Mononuclear cell (primary cell): ENCODE measurements around the gene DYNLL2. TPM values are rescaled to one million over a fixed set of nuclear protein-coding genes. Genes with fewer than 3 reads are reported as not detected.
"Not testable (repeated sequence)": the region's sequence is repeated elsewhere in the genome, so short reads cannot be mapped to it uniquely, and the experiment has no call there.

Experiments used
- H3K27me3 ChIP-seq: 2 replicates; pipeline ENCODE4 v1.6.0; 2011; ENCODE audit warnings: low read length, control low read depth; ENCODE audit not compliant: insufficient read depth
- H3K4me1 ChIP-seq: 2 replicates; pipeline ENCODE4 v1.5.1; 2011; ENCODE audit warnings: mild to moderate bottlenecking, low read length, control low read depth; ENCODE audit not compliant: insufficient read depth
- H3K4me3 ChIP-seq: 2 replicates; pipeline ENCODE4 v1.5.1; 2011; ENCODE audit warnings: mild to moderate bottlenecking, low read length, moderate library complexity
- H3K9me3 ChIP-seq: 2 replicates; pipeline ENCODE4 v1.5.1; 2011; ENCODE audit warnings: low read depth, mild to moderate bottlenecking, control low read depth, low read length
- total RNA-seq: library from RNA; depleted of rRNA; stranded (reverse); fragments of >200 nt; gene quantifications from one replicate; pipeline ENCODE4 v1.2.3, GENCODE V29; 2012

The DYNLL2 gene
- total RNA-seq, 1 donor = 12.0 TPM

DNA sequence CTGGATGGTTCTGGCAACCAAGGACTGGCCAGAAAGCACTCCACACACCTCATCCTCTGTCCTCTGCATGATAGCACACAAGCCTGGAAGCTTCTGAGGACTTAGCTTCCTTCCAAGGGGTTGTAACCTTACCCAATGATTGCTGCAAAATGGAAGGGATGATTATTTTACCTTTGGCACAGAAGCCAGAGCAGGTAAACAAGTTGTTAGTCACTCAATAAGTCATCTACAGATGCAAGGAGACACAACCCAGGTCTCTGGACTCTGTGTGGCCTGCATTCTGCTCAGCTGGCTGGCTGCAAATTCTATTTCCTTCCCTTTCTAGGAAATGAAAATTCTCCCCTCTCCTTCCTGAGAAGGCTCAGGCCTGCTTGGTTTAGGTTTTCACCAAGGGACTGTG, 26.7 kb upstream of the DYNLL2 start:
- Histone ChIP-seq H3K9me3 (no peaks in the 10 kb centered on the region), H3K4me3 (no peak overlapping the region), H3K4me1 (no peaks in the 10 kb centered on the region), H3K27me3 (no peaks in the 10 kb centered on the region)

DNA sequence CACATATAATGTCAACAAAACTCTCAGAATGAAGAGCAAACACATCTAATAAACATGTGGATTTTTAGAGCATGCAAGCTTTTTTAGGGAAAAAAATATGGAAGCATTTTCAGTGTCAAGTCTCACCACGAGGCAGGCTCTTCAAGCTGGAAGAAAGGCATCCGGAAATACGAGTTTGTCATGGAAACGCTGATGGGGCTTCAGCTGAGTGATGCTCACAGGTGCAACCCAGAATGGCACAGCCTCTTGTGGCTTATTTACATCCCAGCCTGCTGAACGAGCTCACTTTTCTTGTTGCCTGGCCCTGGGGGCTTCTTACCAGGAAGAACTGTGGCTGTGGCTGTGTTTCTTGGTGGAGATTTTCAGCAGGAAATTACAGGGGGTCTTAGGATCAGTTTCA, 24.1 kb upstream of the DYNLL2 start:
- no peaks in the 10 kb centered on the region for H3K27me3 ChIP-seq
- H3K9me3 ChIP-seq = no peaks in the 10 kb centered on the region
- H3K4me3 ChIP-seq = no peak overlapping the region
- no peaks in the 10 kb centered on the region for H3K4me1 ChIP-seq

- H3K4me1 ChIP-seq = no peaks in the 10 kb centered on the region
- no peaks in the 10 kb centered on the region for H3K27me3 ChIP-seq
- H3K4me3 ChIP-seq = no peak overlapping the region
- H3K9me3 ChIP-seq = no peaks in the 10 kb centered on the region
Measured at GRCh38 chr17:58060596-58061191, 22.5 kb upstream of the DYNLL2 start.

DNA sequence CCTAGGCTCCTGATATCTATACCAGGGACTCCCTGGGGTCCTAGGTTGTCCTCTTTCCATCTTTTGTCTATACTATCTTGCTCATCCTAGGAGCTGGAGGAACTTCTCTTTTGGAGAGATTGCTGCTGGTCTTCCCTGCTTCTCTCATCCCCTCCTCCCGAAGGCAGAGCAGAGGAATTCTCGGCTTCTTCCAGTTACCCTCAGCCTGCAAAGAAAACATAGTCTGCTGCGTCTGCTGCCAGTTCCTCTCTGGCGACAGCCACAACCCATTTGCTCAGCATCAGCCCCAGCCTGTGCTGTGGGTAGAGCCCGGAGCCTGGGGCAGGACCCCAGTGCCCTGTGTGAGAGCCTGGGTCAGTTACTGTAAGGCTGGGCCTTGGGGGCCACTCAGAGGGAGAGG, 21.5 kb upstream of the DYNLL2 start:
- no peaks in the 10 kb centered on the region for H3K9me3 ChIP-seq
- no peak overlapping the region for H3K4me3 ChIP-seq
- no peaks in the 10 kb centered on the region for H3K4me1 ChIP-seq
- no peaks in the 10 kb centered on the region for H3K27me3 ChIP-seq

DNA sequence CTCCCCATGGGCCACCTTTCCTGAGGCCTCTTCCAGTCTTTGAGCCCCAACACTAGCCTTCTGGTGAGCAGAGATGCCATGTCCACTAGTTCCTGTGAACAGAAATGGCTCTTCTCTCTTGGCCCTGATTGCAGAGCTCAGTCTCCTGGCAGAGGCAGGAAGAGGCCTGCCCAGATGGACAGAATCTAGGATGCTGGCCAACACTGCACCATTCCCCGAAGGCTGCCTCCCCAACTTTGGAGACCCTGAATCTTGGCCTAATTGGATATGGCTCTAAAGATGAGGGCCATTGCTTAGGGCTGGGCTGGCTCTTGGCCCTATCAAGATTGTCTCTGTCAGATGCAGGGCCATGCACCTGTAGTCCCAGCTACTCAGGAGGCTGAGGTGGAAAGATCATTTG, 18.0 kb upstream of the DYNLL2 start:
- no peaks in the 10 kb centered on the region for H3K9me3 ChIP-seq
- no peak overlapping the region for H3K4me3 ChIP-seq
- no peaks in the 10 kb centered on the region for H3K27me3 ChIP-seq
- H3K4me1 ChIP-seq = no peaks in the 10 kb centered on the region

- Histone ChIP-seq H3K4me3 (no peak overlapping the region), H3K27me3 (peaks cover 10% of the 10 kb centered on the region)
Measured at GRCh38 chr17:58066401-58066800, 16.8 kb upstream of the DYNLL2 start.

DNA sequence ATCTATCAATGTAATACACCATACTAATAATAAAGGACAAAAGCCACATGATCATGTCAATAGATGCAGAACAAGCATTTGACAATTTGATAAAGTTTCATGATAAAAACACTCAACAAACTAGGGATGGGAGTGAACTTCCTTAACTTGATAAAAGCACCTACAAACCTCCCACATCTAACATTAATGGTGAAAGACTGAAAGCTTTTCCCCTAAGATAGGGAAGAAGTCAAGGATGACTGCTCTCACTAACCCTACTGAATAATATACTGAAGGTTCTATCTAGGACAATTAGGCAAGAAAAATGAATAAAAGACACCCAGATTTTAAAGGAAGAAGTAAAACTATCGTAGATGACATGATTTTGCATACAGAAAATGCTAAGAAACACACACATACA, 10.4 kb upstream of the DYNLL2 start:
- H3K4me3 ChIP-seq = no peak overlapping the region
- H3K4me1 ChIP-seq = no peaks in the 10 kb centered on the region
- H3K9me3 ChIP-seq = no peaks in the 10 kb centered on the region
- peaks cover 30% of the 10 kb centered on the region for H3K27me3 ChIP-seq

More at GRCh38 chr17:58066401-58066800, 16.8 kb upstream of the DYNLL2 start:
- no peaks in the 10 kb centered on the region for H3K4me1 ChIP-seq
- H3K9me3 ChIP-seq = no peaks in the 10 kb centered on the region

GRCh38 chr17:58073266-58073665, 10.0 kb upstream of the DYNLL2 start:
- H3K9me3 ChIP-seq, H3K4me1 ChIP-seq, H3K4me3 ChIP-seq: not testable (repeated sequence)

DNA sequence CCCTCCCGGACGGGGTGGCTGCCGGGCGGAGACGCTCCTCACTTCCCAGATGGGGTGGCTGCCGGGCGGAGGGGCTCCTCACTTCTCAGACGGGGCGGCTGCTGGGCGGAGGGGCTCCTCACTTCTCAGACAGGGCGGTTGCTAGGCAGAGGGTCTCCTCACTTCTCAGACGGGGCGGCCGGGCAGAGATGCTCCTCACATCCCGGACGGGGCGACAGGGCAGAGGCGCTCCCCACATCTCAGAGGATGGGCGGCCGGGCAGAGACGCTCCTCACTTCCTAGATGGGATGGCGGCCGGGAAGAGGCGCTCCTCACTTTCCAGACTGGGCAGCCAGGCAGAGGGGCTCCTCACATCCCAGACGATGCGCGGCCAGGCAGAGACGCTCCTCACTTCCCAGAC, 8.8 kb upstream of the DYNLL2 start:
- peaks cover 30% of the 10 kb centered on the region for H3K27me3 ChIP-seq
- H3K9me3 ChIP-seq, H3K4me1 ChIP-seq, H3K4me3 ChIP-seq: not testable (repeated sequence)

More at GRCh38 chr17:58073266-58073665, 10.0 kb upstream of the DYNLL2 start:
- H3K27me3 ChIP-seq = peaks cover 30% of the 10 kb centered on the region

- Histone ChIP-seq H3K27me3 (peaks cover 9% of the 10 kb centered on the region), H3K4me3 (no peak overlapping the region), H3K9me3 (no peaks in the 10 kb centered on the region)
Measured at GRCh38 chr17:58079300-58080033, 3.8 kb upstream of the DYNLL2 start.

GRCh38 chr17:58081646-58082340, 1.4 kb upstream of the DYNLL2 start:
- no peak overlapping the region for H3K4me3 ChIP-seq
- H3K27me3 ChIP-seq = peaks cover 5% of the 10 kb centered on the region
- H3K4me1 ChIP-seq = peaks cover 24% of the 10 kb centered on the region
- H3K9me3 ChIP-seq = no peaks in the 10 kb centered on the region

More at GRCh38 chr17:58079300-58080033, 3.8 kb upstream of the DYNLL2 start:
- H3K4me1 ChIP-seq = peaks cover 9% of the 10 kb centered on the region

- Histone ChIP-seq H3K9me3 (no peaks in the 10 kb centered on the region), H3K4me3 (peak overlapping the region; percentile 14), H3K27me3 (no peaks in the 10 kb centered on the region), H3K4me1 (peaks cover 24% of the 10 kb centered on the region)
Measured at GRCh38 chr17:58082341-58082869, 814 bp upstream of the DYNLL2 start.

DNA sequence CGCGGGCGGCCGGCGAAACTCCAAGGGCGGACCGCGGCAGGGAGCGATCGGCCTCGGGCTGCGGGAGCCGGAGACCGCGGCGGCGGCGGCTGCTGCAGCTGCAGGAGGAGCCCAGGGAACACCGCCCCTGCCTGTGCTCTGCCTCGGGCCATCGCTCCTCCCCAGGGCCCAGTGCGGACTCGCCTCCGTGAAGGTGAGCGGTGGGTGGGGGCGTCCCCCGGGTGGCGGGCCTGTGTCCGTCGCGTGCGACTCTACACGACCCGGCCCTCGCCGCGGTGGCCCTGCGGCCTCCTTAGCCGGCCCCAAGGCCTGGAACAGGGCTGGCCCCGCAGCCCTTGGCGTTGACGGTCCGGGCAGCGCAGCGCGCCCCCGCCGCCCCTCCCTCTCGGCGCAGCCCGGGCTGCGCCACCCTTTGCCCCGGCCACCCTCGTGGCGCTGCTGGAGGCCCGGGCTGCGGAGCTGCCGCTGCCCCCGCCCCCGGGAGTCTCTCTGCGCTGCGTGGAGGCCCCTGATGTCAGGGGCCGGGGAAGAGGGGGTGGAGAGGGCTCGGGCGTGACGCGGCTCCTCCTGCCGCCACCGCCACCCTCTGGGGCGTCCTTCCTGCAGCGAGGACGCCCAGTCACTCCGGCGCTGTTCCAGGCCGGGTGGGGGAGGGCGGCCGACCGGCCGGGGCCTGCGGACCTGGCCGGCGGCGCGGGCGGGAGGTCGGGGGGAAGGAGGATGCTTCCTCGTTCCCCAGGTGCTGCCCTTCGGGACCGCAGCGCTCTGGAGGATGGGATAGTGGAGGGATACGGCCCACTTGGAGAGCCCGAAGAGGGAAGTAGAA, 485 bp downstream of the DYNLL2 start:
- peak overlapping the region; percentile 83 for H3K4me3 ChIP-seq
- peaks cover 24% of the 10 kb centered on the region for H3K4me1 ChIP-seq
- H3K27me3 ChIP-seq = no peaks in the 10 kb centered on the region
- H3K9me3 ChIP-seq = no peaks in the 10 kb centered on the region

GRCh38 chr17:58084317-58084981, 1.2 kb downstream of the DYNLL2 start:
- peaks cover 24% of the 10 kb centered on the region for H3K4me1 ChIP-seq
- H3K27me3 ChIP-seq = no peaks in the 10 kb centered on the region
- peak overlapping the region; percentile 83 for H3K4me3 ChIP-seq
- H3K9me3 ChIP-seq = no peaks in the 10 kb centered on the region
